ENCODE measurements around the gene LIMCH1.

GRCh38 chr4:41613821-41614220 is 75.9 kb downstream of the LIMCH1 start:
- TF ChIP-seq CTCF (IDR thresholded peaks at IDR 0.05) (no peak), POLR2A (IDR thresholded peaks at IDR 0.05) (no peak)

All from body of pancreas (tissue), 4 donors.